ENCODE results near the gene PPA2. TPM values are rescaled to one million over a fixed set of nuclear protein-coding genes. Genes with fewer than 3 reads are reported as not detected.
"Not testable (repeated sequence)": the region's sequence is repeated elsewhere in the genome, so short reads cannot be mapped to it uniquely, and the experiment has no call there.

Gene PPA2
- total RNA-seq, 4 donors from 2014 or later: 182 to 435 (median 311) TPM

DNA sequence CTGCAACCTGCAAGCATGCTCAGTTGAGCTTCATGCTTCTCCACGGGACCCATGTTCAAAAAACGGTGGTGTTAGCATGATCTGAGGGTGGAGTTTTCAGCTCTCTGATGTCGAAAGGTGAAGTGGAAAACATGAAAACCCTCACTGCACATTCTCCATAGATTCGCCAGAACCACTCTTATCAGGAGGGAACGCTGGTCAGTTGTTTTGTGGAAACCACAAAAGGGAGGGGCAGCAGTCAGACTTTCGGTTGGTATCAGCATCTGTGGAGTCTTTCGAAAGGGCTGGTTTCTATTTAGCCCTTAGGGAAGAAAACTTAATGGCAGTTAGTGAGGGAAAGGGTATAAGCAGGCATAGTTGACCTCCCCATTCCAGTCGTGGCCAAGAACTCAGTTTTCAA is 12.6 kb downstream of the PPA2 start:
- no peaks in the 10 kb centered on the region for H3K4me1 ChIP-seq
- H3K9me3 ChIP-seq: no peaks in the 10 kb centered on the region
- H3K4me3 ChIP-seq (replicated peaks in 1 of 3): no peak overlapping the region
- TF ChIP-seq, protein P1, sequence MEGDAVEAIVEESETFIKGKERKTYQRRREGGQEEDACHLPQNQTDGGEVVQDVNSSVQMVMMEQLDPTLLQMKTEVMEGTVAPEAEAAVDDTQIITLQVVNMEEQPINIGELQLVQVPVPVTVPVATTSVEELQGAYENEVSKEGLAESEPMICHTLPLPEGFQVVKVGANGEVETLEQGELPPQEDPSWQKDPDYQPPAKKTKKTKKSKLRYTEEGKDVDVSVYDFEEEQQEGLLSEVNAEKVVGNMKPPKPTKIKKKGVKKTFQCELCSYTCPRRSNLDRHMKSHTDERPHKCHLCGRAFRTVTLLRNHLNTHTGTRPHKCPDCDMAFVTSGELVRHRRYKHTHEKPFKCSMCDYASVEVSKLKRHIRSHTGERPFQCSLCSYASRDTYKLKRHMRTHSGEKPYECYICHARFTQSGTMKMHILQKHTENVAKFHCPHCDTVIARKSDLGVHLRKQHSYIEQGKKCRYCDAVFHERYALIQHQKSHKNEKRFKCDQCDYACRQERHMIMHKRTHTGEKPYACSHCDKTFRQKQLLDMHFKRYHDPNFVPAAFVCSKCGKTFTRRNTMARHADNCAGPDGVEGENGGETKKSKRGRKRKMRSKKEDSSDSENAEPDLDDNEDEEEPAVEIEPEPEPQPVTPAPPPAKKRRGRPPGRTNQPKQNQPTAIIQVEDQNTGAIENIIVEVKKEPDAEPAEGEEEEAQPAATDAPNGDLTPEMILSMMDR (IDR thresholded peaks at IDR 0.05): no peak
- TF ChIP-seq POLR2A (IDR thresholded peaks at IDR 0.05): no peak
- 86 to 88% methylated on average over 8 of the region's 8 CpGs for WGBS, 2 donors
- no peak for DNase-seq
- H3K36me3 ChIP-seq: no peaks in the 10 kb centered on the region
- intact Hi-C loops (cut with DNase I): no loop called here
- H3K27me3 ChIP-seq: no peaks in the 10 kb centered on the region
- no peak overlapping the region for H3K27ac ChIP-seq

DNA sequence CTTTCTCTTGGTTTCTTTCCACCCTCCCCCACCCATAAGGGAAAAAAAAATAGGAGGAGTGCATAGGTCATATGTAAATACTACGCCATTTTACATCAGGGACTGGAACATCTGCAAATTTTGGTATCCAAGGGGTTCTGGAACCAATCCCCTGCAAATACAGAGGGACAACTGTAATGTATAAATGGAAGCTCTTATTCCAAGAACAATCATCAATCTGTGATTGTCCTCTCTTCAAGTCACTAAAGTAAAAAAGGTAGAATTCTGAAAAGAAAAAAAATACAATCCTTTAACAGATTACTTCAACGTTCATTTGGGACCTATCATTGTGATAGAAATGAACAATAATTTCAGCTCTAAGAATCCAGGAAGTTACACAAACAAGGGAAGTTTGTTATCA is 13.6 kb downstream of the PPA2 start:
- WGBS, 2 donors: 78 to 81% methylated on average over 2 of the region's 2 CpGs
- Histone ChIP-seq H3K9me3 (no peaks in the 10 kb centered on the region), H3K36me3 (no peaks in the 10 kb centered on the region), H3K4me1 (no peaks in the 10 kb centered on the region), H3K27ac (no peak overlapping the region), H3K4me3 (replicated peaks in 1 of 3) (no peak overlapping the region), H3K27me3 (no peaks in the 10 kb centered on the region)
- TF ChIP-seq, protein P1 (IDR thresholded peaks at IDR 0.05): no peak
- TF ChIP-seq POLR2A (IDR thresholded peaks at IDR 0.05): no peak
- no peak for DNase-seq
- intact Hi-C loops (cut with DNase I): no loop called here

DNA sequence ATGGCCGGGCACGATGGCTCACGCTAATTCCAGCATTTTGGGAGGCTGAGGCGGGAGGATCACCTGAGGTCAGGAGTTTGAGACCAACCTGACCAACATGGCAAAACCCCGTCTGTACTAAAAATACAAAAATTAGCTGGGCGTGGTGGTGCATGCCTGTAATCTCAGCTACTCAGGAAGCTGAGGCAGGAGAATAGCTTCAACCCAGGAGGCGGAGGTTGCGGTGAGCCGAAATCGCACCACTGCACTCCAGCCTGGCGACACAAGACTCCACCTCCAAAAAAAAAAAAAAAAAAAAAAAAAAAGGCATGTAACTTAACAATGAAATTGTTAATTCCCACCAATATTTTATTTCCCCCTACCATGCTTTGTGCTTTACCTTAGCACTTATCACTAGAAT is 15.3 kb downstream of the PPA2 start:
- H3K36me3 ChIP-seq; H3K27me3 ChIP-seq; H3K4me1 ChIP-seq; H3K9me3 ChIP-seq; DNase-seq; intact Hi-C loops (cut with DNase I); H3K27ac ChIP-seq; H3K4me3 ChIP-seq (replicated peaks in 1 of 3): not testable (repeated sequence)
- 90 to 93% methylated on average over 11 of the region's 11 CpGs for WGBS, 2 donors

DNA sequence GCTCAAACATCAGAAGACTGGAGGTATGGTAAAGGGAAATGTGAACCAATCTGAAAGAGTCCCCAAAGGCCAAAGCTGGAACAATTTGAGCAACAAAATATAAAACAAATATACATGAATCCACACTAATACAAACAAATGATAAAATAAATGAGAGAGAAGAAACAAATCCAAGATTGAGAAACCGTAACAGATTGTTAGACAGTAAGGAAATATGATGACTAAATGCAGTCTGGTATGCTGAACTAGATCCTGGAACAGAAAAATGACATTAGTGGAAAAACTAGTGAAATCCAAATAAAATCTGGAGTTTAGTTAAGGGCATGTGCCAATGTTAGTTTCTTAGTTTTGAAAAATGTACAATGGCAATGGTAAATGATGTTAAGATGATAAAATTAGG is 15.9 kb downstream of the PPA2 start:
- H3K4me1 ChIP-seq: no peaks in the 10 kb centered on the region
- TF ChIP-seq, protein P1 (IDR thresholded peaks at IDR 0.05): no peak
- no peak for TF ChIP-seq POLR2A (IDR thresholded peaks at IDR 0.05)
- H3K36me3 ChIP-seq: no peaks in the 10 kb centered on the region
- no peaks in the 10 kb centered on the region for H3K9me3 ChIP-seq
- H3K27ac ChIP-seq: no peak overlapping the region
- no peak for DNase-seq
- intact Hi-C loops (cut with DNase I): no loop called here
- no peak overlapping the region for H3K4me3 ChIP-seq (replicated peaks in 1 of 3)
- no peaks in the 10 kb centered on the region for H3K27me3 ChIP-seq
- WGBS, 2 donors: 79 to 90% methylated on average over 1 of the region's 1 CpG

DNA sequence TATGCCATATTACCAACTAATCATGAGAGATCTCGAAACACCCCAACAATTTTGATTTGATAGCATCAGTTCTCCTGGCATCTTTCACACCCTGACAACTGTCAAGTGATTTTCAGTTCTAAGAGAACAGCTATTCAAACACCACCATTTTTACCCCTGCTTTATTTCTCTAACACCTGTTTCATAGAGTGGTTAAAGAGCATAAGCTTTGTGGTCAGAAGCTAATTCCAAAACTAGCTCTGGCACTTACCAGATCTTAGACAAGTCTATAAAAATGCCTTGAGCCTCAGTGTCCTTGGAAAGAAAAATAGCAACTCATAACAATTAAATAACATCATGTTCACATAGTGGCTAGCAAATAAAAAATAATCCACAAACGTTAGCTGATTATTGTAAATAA is 17.9 kb downstream of the PPA2 start:
- Histone ChIP-seq H3K4me3 (replicated peaks in 1 of 3) (no peak overlapping the region), H3K36me3 (peaks cover 0 to 5% of the 10 kb centered on the region in 2 donors)
- intact Hi-C loops (cut with DNase I): no loop called here

More for the DNA sequence above, 17.9 kb downstream of the PPA2 start:
- H3K4me1 ChIP-seq: no peaks in the 10 kb centered on the region
- no peaks in the 10 kb centered on the region for H3K27me3 ChIP-seq
- H3K27ac ChIP-seq: no peak overlapping the region
- TF ChIP-seq POLR2A (IDR thresholded peaks at IDR 0.05): no peak
- TF ChIP-seq, protein P1 (IDR thresholded peaks at IDR 0.05): no peak
- H3K9me3 ChIP-seq: no peaks in the 10 kb centered on the region
- WGBS, 2 donors: 91 to 93% methylated on average over 2 of the region's 2 CpGs
- no peak for DNase-seq

Measured in thyroid gland (tissue), 4 donors.